Stomach (tissue), 19 donors: ENCODE results near the gene SH3BGRL. TPM values are rescaled to one million over a fixed set of nuclear protein-coding genes. Genes with fewer than 3 reads are reported as not detected.

Experiments used
- DNase-seq, 2 donors: peaks; one replicate each; pipeline versions ENCODE4 v3.0.0 to v3.0.0-alpha.2; 2013 to 2019
- H3K27ac ChIP-seq, 5 donors: fragments of 200-600 bp in 4 of 5; sonication (generic) in 4 of 5; one replicate each; pipeline ENCODE4 v1.5.1; 2013 to 2019; ENCODE audit warnings: mild to moderate bottlenecking in 1 of 5, moderate library complexity in 1 of 5
- H3K27me3 ChIP-seq, 3 donors: fragments of 200-600 bp; sonication (generic); one replicate each; pipeline ENCODE4 v1.5.1; 2017 to 2019; ENCODE audit warnings: mixed run types in 1 of 3
- H3K36me3 ChIP-seq, 4 donors: fragments of 200-600 bp; sonication (generic); 1 replicate in 3 of 4; 2 replicates in 1 of 4; pipeline ENCODE4 v1.5.1; 2016 to 2019
- H3K4me1 ChIP-seq, 4 donors: fragments of 200-600 bp; sonication (generic); one replicate each; pipeline ENCODE4 v1.5.1; 2016 to 2019
- H3K4me3 ChIP-seq, 4 donors: fragments of 200-600 bp; sonication (generic) in 3 of 4; one replicate each; pipeline ENCODE4 v1.5.1; 2016 to 2019; ENCODE audit warnings: mild to moderate bottlenecking in 1 of 4
- H3K9me3 ChIP-seq, 4 donors: fragments of 200-600 bp; sonication (generic); one replicate each; pipeline ENCODE4 v1.5.1; 2016 to 2019
- CTCF ChIP-seq, 7 experiments: fragments of 450-650 bp in 4 of 7; fragments of 200-600 bp in 3 of 7; sonication (generic) in 3 of 7; IDR thresholded peaks; one replicate each; pipeline ENCODE4 v1.5.1; 2016 to 2019; ENCODE audit warnings: antibody characterized with exemption in 7 of 7, control low read depth in 2 of 7, mild to moderate bottlenecking in 1 of 7
- EP300 ChIP-seq: sonication (generic); formaldehyde crosslinking; IDR thresholded peaks from one replicate; pipeline ENCODE4 v1.6.1; 2017; ENCODE audit warnings: antibody characterized with exemption
- POLR2A ChIP-seq, 4 donors: fragments of 450-650 bp; IDR thresholded peaks; one replicate each; pipeline ENCODE4 v1.6.1; 2016; ENCODE audit warnings: antibody characterized with exemption in 4 of 4, control low read depth in 2 of 4, mild to moderate bottlenecking in 1 of 4, moderate library complexity in 1 of 4
- POLR2AphosphoS5 ChIP-seq, 3 donors: sonication (generic); formaldehyde crosslinking; IDR thresholded peaks; one replicate each; pipeline ENCODE4 v1.6.1; 2016; ENCODE audit warnings: antibody characterized with exemption in 3 of 3
- WGBS, 5 donors: extraction: QIAGEN DNeasy Blood & Tissue Kit in 3 of 5; methylation state at CpG; one replicate each; pipeline versions ENCODE4 v1.1.5 to v1.1.7; 2013 to 2018; 5-methylcytosine and 5-hydroxymethylcytosine counted together
- intact Hi-C: fragments of 100-400 bp; cut with DNase I; formaldehyde crosslinking; loops from one replicate; pipeline ENCODE4 v1.15.1; 2023; ENCODE audit warnings: low total_unique reads
- long read RNA-seq, 10 donors: transcript quantifications; one replicate each; lab custom pipeline, GENCODE V29; 2026
- polyA plus RNA-seq, 3 donors: library from polyadenylated mRNA; stranded (reverse); fragments of 200-250 nt; gene quantifications; one replicate each; pipeline ENCODE4 v1.2.3, GENCODE V29; 2013
- total RNA-seq, 5 donors: library from RNA; depleted of rRNA; stranded (reverse); fragments of >200 nt; gene quantifications; one replicate each; pipeline versions ENCODE4 v1.1.0 to v1.2.3, GENCODE V29; 2014 to 2016
- donor health status: healthy with polysubstance abuse.
- donor health status: Bipolar disorder and iron deficiency.
- donor health status: healthy.

SH3BGRL gene
- total RNA-seq (100 to 1,000 TPM in 3 of 5 donors, 10 to 100 TPM in 2; 37.1 to 379 (median 154) TPM), polyA plus RNA-seq (100 to 1,000 TPM in 1 of 3 donors, 10 to 100 TPM in 2; 95.4 to 124 (median 95.8) TPM)
- long read RNA-seq, donor 1, transcript SH3BGRL-201 (4 exons, 1,923 nt) = major isoform, 43 of 53 reads
- long read RNA-seq, donor 1, partial matches to known transcripts = 10 of 53 reads
- long read RNA-seq, donor 1, other reads (novel, unspliced or antisense) = 0 of 53 reads
- long read RNA-seq, donor 2, transcript SH3BGRL-201 (4 exons, 1,923 nt) = major isoform, 66 of 66 reads
- long read RNA-seq, donor 2, partial matches to known transcripts = 0 of 66 reads
- long read RNA-seq, donor 2, other reads (novel, unspliced or antisense) = 0 of 66 reads
- long read RNA-seq, donor 3, transcript SH3BGRL-201 (4 exons, 1,923 nt) = major isoform, 36 of 60 reads
- long read RNA-seq, donor 3, partial matches to known transcripts = 24 of 60 reads
- long read RNA-seq, donor 3, other reads (novel, unspliced or antisense) = 0 of 60 reads
- long read RNA-seq, donor 4, transcript SH3BGRL-201 (4 exons, 1,923 nt) = major isoform, 17 of 17 reads
- long read RNA-seq, donor 4, partial matches to known transcripts = 0 of 17 reads
- long read RNA-seq, donor 4, other reads (novel, unspliced or antisense) = 0 of 17 reads
- long read RNA-seq, donor 5, transcript SH3BGRL-201 (4 exons, 1,923 nt) = major isoform, 71 of 123 reads
- long read RNA-seq, donor 5, partial matches to known transcripts = 51 of 123 reads
- long read RNA-seq, donor 5, other reads (novel, unspliced or antisense) = 0 of 123 reads
- long read RNA-seq, donor 6, transcript SH3BGRL-201 (4 exons, 1,923 nt) = major isoform, 120 of 138 reads
- long read RNA-seq, donor 6, partial matches to known transcripts = 14 of 138 reads
- long read RNA-seq, donor 6, other reads (novel, unspliced or antisense) = 0 of 138 reads
- long read RNA-seq, donor 7, transcript SH3BGRL-201 (4 exons, 1,923 nt) = major isoform, 146 of 162 reads
- long read RNA-seq, donor 7, partial matches to known transcripts = 15 of 162 reads
- long read RNA-seq, donor 7, other reads (novel, unspliced or antisense) = 0 of 162 reads
- long read RNA-seq, donor 8, transcript SH3BGRL-201 (4 exons, 1,923 nt) = major isoform, 70 of 73 reads
- long read RNA-seq, donor 8, partial matches to known transcripts = 0 of 73 reads
- long read RNA-seq, donor 8, other reads (novel, unspliced or antisense) = 0 of 73 reads
- long read RNA-seq, donor 9, transcript SH3BGRL-201 (4 exons, 1,923 nt) = major isoform, 75 of 82 reads
- long read RNA-seq, donor 9, partial matches to known transcripts = 7 of 82 reads
- long read RNA-seq, donor 9, other reads (novel, unspliced or antisense) = 0 of 82 reads
- long read RNA-seq, donor 10, transcript SH3BGRL-201 (4 exons, 1,923 nt) = major isoform, 42 of 43 reads
- long read RNA-seq, donor 10, partial matches to known transcripts = 0 of 43 reads
- long read RNA-seq, donor 10, other reads (novel, unspliced or antisense) = 0 of 43 reads

DNA sequence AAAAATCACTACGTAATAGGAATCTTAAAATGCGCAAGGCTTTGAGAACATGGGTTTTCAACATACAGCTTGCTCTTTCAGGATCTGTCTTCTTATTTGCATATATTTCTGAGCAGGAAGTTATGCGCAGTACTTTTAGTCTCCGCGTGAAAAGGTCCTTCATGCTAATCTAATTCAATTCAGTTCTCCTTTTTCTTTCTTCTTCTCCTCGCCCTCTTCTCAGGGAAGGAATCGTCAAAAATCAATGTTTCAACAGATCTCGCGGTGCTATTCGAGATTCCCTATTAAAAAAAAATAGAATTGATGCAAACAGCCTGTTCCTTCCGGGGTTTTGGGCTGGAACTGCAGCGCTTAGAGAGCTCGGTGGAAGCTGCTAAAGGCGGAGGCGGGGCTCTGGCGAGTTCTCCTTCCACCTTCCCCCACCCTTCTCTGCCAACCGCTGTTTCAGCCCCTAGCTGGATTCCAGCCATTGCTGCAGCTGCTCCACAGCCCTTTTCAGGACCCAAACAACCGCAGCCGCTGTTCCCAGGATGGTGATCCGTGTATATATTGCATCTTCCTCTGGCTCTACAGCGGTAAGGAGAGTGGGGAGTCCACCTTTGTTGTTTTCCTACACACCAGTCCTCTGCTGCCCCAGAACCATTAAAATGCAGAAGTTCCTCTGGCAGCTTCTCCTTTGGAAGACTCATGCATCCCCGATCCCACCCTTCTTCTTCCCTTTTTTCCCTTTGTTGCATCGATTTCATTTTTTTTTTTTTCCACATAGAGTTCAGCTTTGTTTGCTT lies at the start of gene SH3BGRL, which contains the start of gene HMGN5:
Gene SH3BGRL (plus strand): TSS at position 432 of the 785 bp plus-strand sequence. CDS start 99 bp downstream, at position 531.
Gene HMGN5 (minus strand): TSS at position 243 of the 785 bp plus-strand sequence. CDS start 80,364 bp downstream, outside the sequence.
- peak within 1 kb of the TSS; percentile 51 to 59 (median 56) for H3K4me3 ChIP-seq
- no peaks in the 10 kb centered on the region for H3K36me3 ChIP-seq
- no peaks in the 10 kb centered on the region for H3K9me3 ChIP-seq
- intact Hi-C loops = no loop called here
- H3K4me1 ChIP-seq = peaks cover 0 to 9% (median 3%) of the 10 kb centered on the region in 4 donors
- peak; percentile 78 to 95 for DNase-seq
- no peaks in the 10 kb centered on the region for H3K27me3 ChIP-seq
- peak within 1 kb of the TSS; percentile 76 to 87 (median 81) for H3K27ac ChIP-seq
- no peak for TF ChIP-seq POLR2A (IDR thresholded peaks at IDR 0.05)
- peak in 1 of 3 donors; percentile 32 for TF ChIP-seq POLR2AphosphoS5 (IDR thresholded peaks at IDR 0.05)
- WGBS, 5 donors = 0 to 23% (median 4%) methylated on average over 23 of the region's 23 CpGs

DNA sequence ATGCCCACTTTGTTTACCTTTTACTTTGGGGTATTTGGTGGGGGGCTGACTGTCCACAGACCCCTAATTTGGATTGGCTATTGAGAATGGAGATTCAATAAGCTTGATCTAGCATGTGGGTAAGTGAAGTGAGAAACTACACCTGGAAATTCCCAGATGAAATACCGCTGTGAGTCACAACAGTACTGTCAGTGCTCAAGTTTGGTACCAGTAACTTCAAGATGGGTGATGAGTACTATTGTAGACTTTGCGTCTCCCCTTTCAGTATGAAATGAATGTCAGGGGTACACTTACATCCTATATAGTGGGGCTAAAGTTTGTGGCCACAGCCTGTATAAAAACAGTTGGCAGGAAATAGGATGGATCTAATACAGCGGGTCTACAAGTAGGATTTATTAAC lies 33.5 kb upstream of the SH3BGRL start:
- Histone ChIP-seq H3K4me3 (no peak overlapping the region), H3K27me3 (no peaks in the 10 kb centered on the region), H3K4me1 (no peaks in the 10 kb centered on the region), H3K36me3 (no peaks in the 10 kb centered on the region), H3K9me3 (no peaks in the 10 kb centered on the region), H3K27ac (no peak overlapping the region)
- no peak for DNase-seq
- no peak for TF ChIP-seq POLR2AphosphoS5 (IDR thresholded peaks at IDR 0.05)
- TF ChIP-seq POLR2A (IDR thresholded peaks at IDR 0.05) = no peak
- no peak for TF ChIP-seq CTCF (IDR thresholded peaks at IDR 0.05)
- TF ChIP-seq EP300 = no peak
- 65 to 94% (median 93%) methylated on average over 3 of the region's 3 CpGs for WGBS, 5 donors
- intact Hi-C loops = no loop called here

- TF ChIP-seq CTCF (IDR thresholded peaks at IDR 0.05) (peak in 2 of 7 experiments; percentile 14 to 19), EP300 (no peak), POLR2AphosphoS5 (IDR thresholded peaks at IDR 0.05) (no peak), POLR2A (IDR thresholded peaks at IDR 0.05) (no peak)
- intact Hi-C loops = no loop called here
Observed at GRCh38 chrX:81174286-81174685, 27.6 kb upstream of the SH3BGRL start.

DNA sequence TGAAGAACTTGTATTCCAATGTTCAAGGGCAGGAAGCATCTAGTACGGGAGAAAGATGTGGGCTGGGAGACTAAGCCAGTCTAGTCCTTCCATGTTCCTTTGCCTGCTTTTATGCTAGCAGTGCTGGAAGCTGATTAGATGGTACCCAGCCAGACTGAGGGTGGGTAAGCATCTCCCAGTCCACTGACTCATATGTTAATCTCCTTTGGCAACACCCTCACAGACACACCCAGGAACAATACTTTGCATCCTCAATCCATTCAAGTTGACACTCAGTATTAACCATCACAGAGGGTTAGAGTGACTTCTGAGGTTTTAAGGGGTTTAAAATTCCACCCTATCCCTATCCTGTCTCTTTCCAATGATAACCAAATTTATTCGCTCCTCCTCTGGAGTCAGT lies 6.6 kb upstream of the SH3BGRL start:
- intact Hi-C loops = no loop called here
- no peaks in the 10 kb centered on the region for H3K27me3 ChIP-seq
- TF ChIP-seq POLR2A (IDR thresholded peaks at IDR 0.05) (no peak), CTCF (IDR thresholded peaks at IDR 0.05) (no peak), EP300 (no peak), POLR2AphosphoS5 (IDR thresholded peaks at IDR 0.05) (no peak)

More at GRCh38 chrX:81174286-81174685, 27.6 kb upstream of the SH3BGRL start:
- 5 to 47% (median 14%) methylated on average over 1 of the region's 1 CpG for WGBS, 5 donors
- no peaks in the 10 kb centered on the region for H3K4me1 ChIP-seq
- H3K4me3 ChIP-seq = no peak overlapping the region
- no peaks in the 10 kb centered on the region for H3K36me3 ChIP-seq
- DNase-seq = peak in 1 of 2 donors; percentile 41
- H3K27me3 ChIP-seq = no peaks in the 10 kb centered on the region
- no peak overlapping the region for H3K27ac ChIP-seq
- no peaks in the 10 kb centered on the region for H3K9me3 ChIP-seq

More for the DNA sequence above, 6.6 kb upstream of the SH3BGRL start:
- DNase-seq = no peak
- H3K4me3 ChIP-seq = no peak overlapping the region
- H3K4me1 ChIP-seq = no peaks in the 10 kb centered on the region
- H3K36me3 ChIP-seq = no peaks in the 10 kb centered on the region
- H3K27ac ChIP-seq = no peak overlapping the region
- 90 to 100% (median 93%) methylated on average over 2 of the region's 2 CpGs for WGBS, 5 donors
- H3K9me3 ChIP-seq = no peaks in the 10 kb centered on the region
